Peyer's patch (tissue), 4 donors: ENCODE results near the gene CHKA. TPM values are rescaled to one million over a fixed set of nuclear protein-coding genes. Genes with fewer than 3 reads are reported as not detected.
A peak's percentile ranks its signal among the peaks of the same experiment; 100 is the strongest.

ENCODE experiments used
- DNase-seq, 3 donors: peaks; one replicate each; pipeline ENCODE4 v3.0.0-alpha.2; 2017 to 2019
- H3K27ac ChIP-seq, 4 donors: fragments of 200-600 bp; sonication (generic); one replicate each; pipeline ENCODE4 v1.5.1; 2016 to 2019
- H3K27me3 ChIP-seq, 2 donors: fragments of 200-600 bp; sonication (generic); one replicate each; pipeline ENCODE4 v1.5.1; 2019
- H3K36me3 ChIP-seq, 3 donors: fragments of 200-600 bp; sonication (generic); one replicate each; pipeline ENCODE4 v1.5.1; 2016 to 2019
- H3K4me1 ChIP-seq, 4 donors: fragments of 200-600 bp; sonication (generic); one replicate each; pipeline ENCODE4 v1.5.1; 2016 to 2019
- H3K4me3 ChIP-seq, 4 donors: fragments of 200-600 bp; sonication (generic); 1 replicate in 3 of 4; 2 replicates in 1 of 4; pipeline ENCODE4 v1.5.1; 2016 to 2019; ENCODE audit warnings: mild to moderate bottlenecking in 1 of 4
- H3K9me3 ChIP-seq, 4 donors: fragments of 200-600 bp; sonication (generic); one replicate each; pipeline ENCODE4 v1.5.1; 2016 to 2019; ENCODE audit warnings: mild to moderate bottlenecking in 1 of 4
- CTCF ChIP-seq, 6 experiments: fragments of 450-650 bp in 4 of 6; fragments of 200-600 bp in 2 of 6; sonication (generic) in 1 of 6; IDR thresholded peaks; one replicate each; pipeline ENCODE4 v1.5.1; 2017 to 2019; ENCODE audit warnings: antibody characterized with exemption in 6 of 6, mild to moderate bottlenecking in 3 of 6, moderate library complexity in 1 of 6
- POLR2A ChIP-seq, 2 donors: fragments of 450-650 bp; IDR thresholded peaks; one replicate each; pipeline ENCODE4 v1.5.1; 2017; ENCODE audit warnings: antibody characterized with exemption in 2 of 2, mild to moderate bottlenecking in 2 of 2, moderate library complexity in 2 of 2
- small RNA-seq, 2 donors: library from RNA; depleted of rRNA; stranded (forward); fragments of <200 nt; gene quantifications; one replicate each; pipeline ENCODE3, GENCODE V24; 2016
- total RNA-seq, 4 donors: library from RNA; depleted of rRNA; stranded (reverse); fragments of >200 nt; gene quantifications; one replicate each; pipeline ENCODE4 v1.1.0, GENCODE V29; 2016

Gene CHKA
- total RNA-seq, 4 donors from 2014 or later: 41.3 to 179 (median 130) TPM

- peak; percentile 72 to 87 (median 80) for DNase-seq
- TF ChIP-seq POLR2A (IDR thresholded peaks at IDR 0.05): no peak
- no peak for TF ChIP-seq CTCF (IDR thresholded peaks at IDR 0.05)
- Histone ChIP-seq H3K36me3 (no peaks in the 10 kb centered on the region), H3K4me3 (peak overlapping the region; percentile 73 to 99 (median 76)), H3K27ac (peak overlapping the region; percentile 88 to 94 (median 90)), H3K4me1 (peaks cover 0 to 34% (median 20%) of the 10 kb centered on the region in 4 donors), H3K9me3 (no peaks in the 10 kb centered on the region), H3K27me3 (no peaks in the 10 kb centered on the region)
Observed at GRCh38 chr11:68002938-68003845, 118.0 kb downstream of the CHKA start.

Small RNA genes within 50 kb of the gene (small RNA-seq; reads per million reads assigned to genes)
- gene MIR6753: 0.18 to 0.38 reads per million in 2 donors

Other genes with a start within 250 kb of the CHKA start
- 100 to 1,000 TPM in 1 of 4 donors, 10 to 100 TPM in 3; 68.7 to 154 (median 91.6) TPM for gene UNC93B1, start 117.3 kb downstream of the CHKA start, total RNA-seq
- gene ALDH3B1, start 111.1 kb downstream of the CHKA start, total RNA-seq: 10 to 100 TPM; 14.9 to 53.5 (median 37.0) TPM
- 100 to 1,000 TPM; 153 to 195 (median 162) TPM for gene NDUFS8, start 90.7 kb downstream of the CHKA start, total RNA-seq
- gene TCIRG1, start 82.4 kb downstream of the CHKA start, total RNA-seq: 100 to 1,000 TPM; 239 to 586 (median 464) TPM
- 10 to 100 TPM; 55.3 to 74.8 (median 60.3) TPM for gene KMT5B, start 91.9 kb upstream of the CHKA start, total RNA-seq
- gene C11orf24, start 150.6 kb upstream of the CHKA start, total RNA-seq: 100 to 1,000 TPM in 3 of 4 donors, 10 to 100 TPM in 1; 79.2 to 198 (median 183) TPM
- gene LRP5, start 191.2 kb upstream of the CHKA start, total RNA-seq: 100 to 1,000 TPM; 149 to 196 (median 168) TPM